ENCODE results near the gene GABRB1.
A peak's percentile ranks its signal among the peaks of the same experiment; 100 is the strongest.

- TF ChIP-seq CTCF (IDR thresholded peaks at IDR 0.05; ENCODE audit: extremely low read depth in 1 of 2, insufficient read depth in 1 of 2, low read depth in 1 of 2, low read length in 2 of 2), result peak in 1 of 2 donors; percentile 32
- peak; percentile 79 for TF ChIP-seq POLR2A (IDR thresholded peaks at IDR 0.05; ENCODE audit: low read depth, low read length)
- TF ChIP-seq POLR2AphosphoS5 (IDR thresholded peaks at IDR 0.05; ENCODE audit: insufficient read depth, low read depth, low read length), result peak; percentile 88
- no peak for TF ChIP-seq MYC (IDR thresholded peaks at IDR 0.05; ENCODE audit: low read depth, low read length)
- no peak for TF ChIP-seq EZH2 (IDR thresholded peaks at IDR 0.05; ENCODE audit: borderline replicate concordance, low read depth, low read length, severe bottlenecking)
- TF ChIP-seq FOS (IDR thresholded peaks at IDR 0.05; ENCODE audit: borderline replicate concordance, insufficient read depth, low read length), result no peak
- peak; percentile 100 for TF ChIP-seq MAX (IDR thresholded peaks at IDR 0.05; ENCODE audit: insufficient read depth, insufficient read length)
- no peak for TF ChIP-seq JUN (IDR thresholded peaks at IDR 0.05; ENCODE audit: borderline replicate concordance, insufficient read depth, insufficient read length, low read depth)
- no peak for TF ChIP-seq GATA2 (IDR thresholded peaks at IDR 0.05; ENCODE audit: insufficient read depth, insufficient read length, low read depth, low read length)
These were observed 432.0 kb downstream of the GABRB1 start, which contains the start of gene COMMD8 for GRCh38 chr4:47463235-47463956.

All from endothelial cell of umbilical vein (primary cell).